IMR-90 (cell line): ENCODE results near the gene GPX3. TPM values are rescaled to one million over a fixed set of nuclear protein-coding genes. Genes with fewer than 3 reads are reported as not detected.
A peak's percentile ranks its signal among the peaks of the same experiment; 100 is the strongest.

Source experiments
- ATAC-seq: fragments of 200-7000 bp; cut with Tn5 transposase; 2 replicates; pipeline ENCODE4 v1.9.1; 2020; ENCODE audit warnings: low read depth, mild to moderate bottlenecking, moderate library complexity
- BruUV-seq: library from RNA; stranded (reverse); fragments of 400-500 nt; replicated peaks from 2 replicates; lab custom pipeline; 2021; lab: Mats Ljungman, UMichigan
- CTCF ChIA-PET: fragments of 300-600 bp; formaldehyde crosslinking; extraction: SDS; loops from one replicate; lab custom pipeline; 2021; ENCODE audit warnings: antibody characterized with exemption; lab: Yijun Ruan, JAX
- POLR2A ChIA-PET: fragments of 300-600 bp; sonication (Branson Sonifier 250); formaldehyde crosslinking; loops from one replicate; lab custom pipeline; 2022; ENCODE audit warnings: antibody characterized with exemption; ENCODE audit not compliant: unreplicated experiment; lab: Charles Lee
- DNase-seq: peaks from one replicate; pipeline ENCODE4 v3.0.0; 2013
- H2AFZ ChIP-seq: replicated peaks from 2 replicates; pipeline ENCODE3; 2013; ENCODE audit warnings: low read length, mild to moderate bottlenecking; ENCODE audit not compliant: poor library complexity
- H2AK5ac ChIP-seq: 2 replicates; pipeline ENCODE4 v1.6.1; 2013; ENCODE audit warnings: low read depth, low read length, inconsistent platforms
- H2AK9ac ChIP-seq: replicated peaks from 2 replicates; pipeline ENCODE3; 2013; ENCODE audit warnings: mild to moderate bottlenecking, low read depth, low read length, moderate library complexity; ENCODE audit not compliant: poor library complexity
- H2BK120ac ChIP-seq: 2 replicates; pipeline ENCODE4 v1.6.1; 2013; ENCODE audit warnings: low read depth, low read length, inconsistent platforms
- H2BK15ac ChIP-seq: 3 replicates; pipeline ENCODE4 v1.6.1; 2013; ENCODE audit warnings: low read depth, low read length, inconsistent platforms
- H2BK20ac ChIP-seq: 2 replicates; pipeline ENCODE4 v1.6.1; 2013; ENCODE audit warnings: low read depth, mild to moderate bottlenecking, inconsistent platforms, low read length, moderate library complexity
- H2BK5ac ChIP-seq: 2 replicates; pipeline ENCODE4 v1.6.1; 2013; ENCODE audit warnings: mild to moderate bottlenecking, low read depth, low read length, inconsistent platforms; ENCODE audit not compliant: poor library complexity, severe bottlenecking
- H3K14ac ChIP-seq: replicated peaks from 2 replicates; pipeline ENCODE4 v1.6.1; 2013; ENCODE audit warnings: low read depth, low read length, inconsistent platforms
- H3K18ac ChIP-seq: 2 replicates; pipeline ENCODE4 v1.6.1; 2013; ENCODE audit warnings: low read depth, low read length, control low read depth
- H3K23ac ChIP-seq: 2 replicates; pipeline ENCODE4 v1.6.1; 2013; ENCODE audit warnings: low read depth, low read length, inconsistent platforms
- H3K27ac ChIP-seq: 2 replicates; pipeline ENCODE4 v1.5.1; 2013; ENCODE audit warnings: mild to moderate bottlenecking, control low read depth, low read length; ENCODE audit not compliant: insufficient read depth
- H3K27me3 ChIP-seq: 2 replicates; pipeline ENCODE4 v1.6.1; 2013; ENCODE audit warnings: low read length; ENCODE audit not compliant: control insufficient read depth, insufficient read depth
- H3K36me3 ChIP-seq: 2 replicates; pipeline ENCODE4 v1.6.1; 2013; ENCODE audit warnings: low read length, mixed read lengths; ENCODE audit not compliant: control insufficient read depth, insufficient read depth
- H3K4ac ChIP-seq: 2 replicates; pipeline ENCODE4 v1.6.1; 2013; ENCODE audit warnings: low read depth, low read length, inconsistent platforms
- H3K4me1 ChIP-seq: 2 replicates; pipeline ENCODE4 v1.6.1; 2013; ENCODE audit warnings: low read length, mixed read lengths; ENCODE audit not compliant: control insufficient read depth, insufficient read depth
- H3K4me2 ChIP-seq: 2 replicates; pipeline ENCODE4 v1.6.1; 2013; ENCODE audit warnings: low read depth, mild to moderate bottlenecking, control low read depth, low read length, moderate library complexity
- H3K4me3 ChIP-seq: 2 replicates; pipeline ENCODE4 v1.5.1; 2013; ENCODE audit warnings: low read depth, mild to moderate bottlenecking, control low read depth, low read length, moderate library complexity; ENCODE audit not compliant: insufficient read depth
- H3K56ac ChIP-seq: 2 replicates; pipeline ENCODE4 v1.6.1; 2013; ENCODE audit warnings: low read length, inconsistent platforms; ENCODE audit not compliant: insufficient read depth; ENCODE audit errors: extremely low read depth
- H3K79me1 ChIP-seq, 2 experiments: 2 replicates each; pipeline ENCODE4 v1.6.1; 2013; ENCODE audit warnings: low read length in 2 of 2, inconsistent platforms in 1 of 2, low read depth in 1 of 2
- H3K9ac ChIP-seq: 2 replicates; pipeline ENCODE4 v1.6.1; 2013; ENCODE audit warnings: low read depth, low read length, control low read depth
- H3K9me1 ChIP-seq: 2 replicates; pipeline ENCODE4 v1.6.1; 2013; ENCODE audit warnings: low read length, inconsistent platforms; ENCODE audit not compliant: insufficient read depth
- H3K9me3 ChIP-seq: 2 replicates; pipeline ENCODE4 v1.6.1; 2013; ENCODE audit warnings: low read length; ENCODE audit not compliant: control insufficient read depth, insufficient read depth
- H4K20me1 ChIP-seq: 2 replicates; pipeline ENCODE4 v1.6.1; 2013; ENCODE audit warnings: low read length, inconsistent platforms; ENCODE audit not compliant: insufficient read depth
- H4K5ac ChIP-seq: 2 replicates; pipeline ENCODE4 v1.6.1; 2013; ENCODE audit warnings: mild to moderate bottlenecking, low read depth, low read length, control low read depth
- H4K8ac ChIP-seq, 2 experiments: 2 replicates each; pipeline ENCODE4 v1.6.1; 2013; ENCODE audit warnings: low read depth in 2 of 2, low read length in 2 of 2, control low read depth in 1 of 2, inconsistent platforms in 1 of 2
- H4K91ac ChIP-seq: 2 replicates; pipeline ENCODE4 v1.6.1; 2013; ENCODE audit warnings: low read depth, low read length, inconsistent platforms; ENCODE audit not compliant: insufficient read depth
- ELK1 ChIP-seq: fragments of 150-350 bp; IDR thresholded peaks from 2 replicates; pipeline ENCODE4 v1.6.1; 2016; ENCODE audit warnings: low read depth, mild to moderate bottlenecking, low read length, moderate library complexity, borderline replicate concordance
- FOS ChIP-seq: fragments of 150-350 bp; IDR thresholded peaks from 2 replicates; pipeline ENCODE4 v1.6.1; 2016; ENCODE audit warnings: low read depth, low read length
- MAZ ChIP-seq: IDR thresholded peaks from 2 replicates; pipeline ENCODE4 v1.6.1; 2012; ENCODE audit warnings: low read depth, mild to moderate bottlenecking, low read length, improper control_type of control experiment, moderate library complexity, borderline replicate concordance
- SMC3 ChIP-seq: fragments of 150-350 bp; IDR thresholded peaks from 2 replicates; pipeline ENCODE4 v1.6.1; 2016; ENCODE audit warnings: low read depth, mild to moderate bottlenecking, antibody characterized with exemption, low read length, moderate library complexity
- WGBS, 2 experiments: methylation state at CpG; one replicate each; pipeline versions ENCODE4 v1.1.5 to v1.1.7; 2013; ENCODE audit warnings: missing lambda C conversion rate in 2 of 2; ENCODE audit not compliant: insufficient read length in 1 of 2; ENCODE audit errors: extremely low coverage in 2 of 2; 5-methylcytosine and 5-hydroxymethylcytosine counted together
- dilution Hi-C: fragments of 300-500 bp; cut with HindIII; formaldehyde crosslinking; loops from one replicate; pipeline ENCODE4 v1.14.3; 2018; ENCODE audit warnings: low sequenced_read_pairs; ENCODE audit not compliant: unreplicated experiment
- in situ Hi-C: fragments of 300-500 bp; cut with MboI; formaldehyde crosslinking; loops from 3 replicates; pipeline ENCODE4 v1.14.3; 2019; ENCODE audit warnings: low sequenced_read_pairs, inconsistent platforms, mixed read lengths
- intact Hi-C: fragments of 100-400 bp; cut with micrococcal nuclease; formaldehyde crosslinking; loops from 2 replicates; pipeline ENCODE4 v1.10.0; 2022
- polyA plus RNA-seq, 3 experiments: library from polyadenylated mRNA; depleted of rRNA; stranded (reverse); fragments of >200 nt; gene quantifications; 2 replicates each; pipeline ENCODE4 v1.2.3, GENCODE V29; 2012; ENCODE audit warnings: low replicate concordance in 1 of 3
- total RNA-seq: library from RNA; depleted of rRNA; stranded (reverse); fragments of >200 nt; gene quantifications from 2 replicates; pipeline ENCODE4 v1.2.3, GENCODE V29; 2012

The GPX3 gene
- total and polyA plus RNA-seq, 2 of the 4 experiments (the other 2 are of a cell fraction), result 0.36 to 1.0 TPM

GRCh38 chr5:151075698-151076331 is 55.4 kb downstream of the GPX3 start:
- Histone ChIP-seq H3K9me3 (no peaks in the 10 kb centered on the region), H3K27ac (peak overlapping the region; percentile 46; the same call in 1 of the 2 replicates), H3K4me3 (no peak overlapping the region), H3K56ac (no peak overlapping the region), H3K4ac (peak overlapping the region; percentile 68), H2AK9ac (peak overlapping the region; percentile 62), H4K5ac (no peak overlapping the region), H2BK15ac (peak overlapping the region; percentile 72; the same call in 1 of the 3 replicates), H3K79me1 (peaks cover 34 to 88% of the 10 kb centered on the region in 2 experiments), H2BK20ac (peak overlapping the region; percentile 47; the same call in 1 of the 2 replicates), H3K18ac (no peak overlapping the region), H4K20me1 (peaks cover 64% of the 10 kb centered on the region), H2BK120ac (peak overlapping the region; percentile 77), H2AFZ (peak overlapping the region; percentile 40), H3K9me1 (peaks cover 51% of the 10 kb centered on the region), H3K27me3 (no peaks in the 10 kb centered on the region), H3K4me1 (peaks cover 36% of the 10 kb centered on the region), H3K14ac (no peak overlapping the region; the same call in none of the 2 replicates), H3K36me3 (peaks cover 8% of the 10 kb centered on the region), H3K23ac (0 out of 2 replicates have a peak overlapping the region, but pooled peaks have one; percentile 73), H3K4me2 (peak overlapping the region; percentile 23; the same call in 1 of the 2 replicates), H4K91ac (peak overlapping the region; percentile 43), H4K8ac (peak overlapping the region in 1 of 2 experiments; percentile 50; a peak in 1 of 4 replicates), H3K9ac (no peak overlapping the region), H2AK5ac (peak overlapping the region; percentile 97), H2BK5ac (peak overlapping the region; percentile 82)
- DNase-seq (peak; percentile 61), ATAC-seq (no peak)
- WGBS, 2 experiments, result 88% methylated on average over 1 of the region's 5 CpGs; no CpG with 5 or more reads in 1 of the 2 experiments
- BruUV-seq, result no TSS peak
- dilution Hi-C loops (no loop called here), in situ Hi-C loops (no loop called here), intact Hi-C loops (no loop called here)
- ChIA-PET POLR2A (no interaction called here), CTCF (interaction anchor here (2.0 kb wide), 1 partner anchor 25 kb away, joined by 9 read pairs; no protein-coding TSS in a partner anchor)
- 0 out of 2 replicates have a peak, but pooled peaks have one; percentile 3 for TF ChIP-seq FOS
- TF ChIP-seq SMC3, result no peak
- no peak for TF ChIP-seq MAZ
- TF ChIP-seq ELK1, result no peak
